Common myeloid progenitor, CD34-positive (primary cell): ENCODE results near the gene NUFIP1.

Source experiments
- CTCF ChIA-PET: fragments of 350-600 bp; sonication (Branson Sonifier 250); formaldehyde crosslinking; loops from one replicate; lab custom pipeline; 2021; ENCODE audit warnings: antibody characterized with exemption; lab: Charles Lee
- POLR2A ChIA-PET: fragments of 350-600 bp; sonication (Branson Sonifier 250); formaldehyde crosslinking; loops from one replicate; lab custom pipeline; 2021; ENCODE audit warnings: antibody characterized with exemption; lab: Charles Lee
- DNase-seq, 3 donors: peaks; one replicate each; pipeline versions ENCODE4 v3.0.0 to v3.0.0-alpha.2; 2013
- H3K27ac ChIP-seq, 2 experiments: 1 replicate in 1 of 2; 2 replicates in 1 of 2; pipeline ENCODE4 v1.7.0; 2013; ENCODE audit warnings: inconsistent platforms in 2 of 2, low read length in 2 of 2, mild to moderate bottlenecking in 2 of 2, low read depth in 1 of 2, moderate library complexity in 1 of 2; ENCODE audit not compliant: severe bottlenecking in 2 of 2, insufficient read depth in 1 of 2, poor library complexity in 1 of 2
- H3K27me3 ChIP-seq, 5 experiments: replicated peaks in 2 of 5; 1 replicate in 3 of 5; 2 replicates in 2 of 5; pipeline versions ENCODE4 v1.6.1 to v1.7.0; 2013; ENCODE audit warnings: low read length in 4 of 5, mild to moderate bottlenecking in 2 of 5, moderate library complexity in 2 of 5, inconsistent platforms in 1 of 5; ENCODE audit not compliant: insufficient read depth in 5 of 5, control insufficient read depth in 4 of 5
- H3K36me3 ChIP-seq, 4 experiments: 1 replicate in 2 of 4; 2 replicates in 2 of 4; pipeline versions ENCODE4 v1.6.1 to v1.7.0; 2013; ENCODE audit warnings: low read length in 3 of 4, control low read depth in 1 of 4, mild to moderate bottlenecking in 1 of 4; ENCODE audit not compliant: control insufficient read depth in 4 of 4, insufficient read depth in 4 of 4
- H3K4me1 ChIP-seq, 4 experiments: 1 replicate in 3 of 4; 2 replicates in 1 of 4; pipeline versions ENCODE4 v1.6.1 to v1.7.1; 2013; ENCODE audit warnings: low read length in 3 of 4, mild to moderate bottlenecking in 3 of 4, control low read depth in 1 of 4, inconsistent platforms in 1 of 4, moderate library complexity in 1 of 4; ENCODE audit not compliant: control insufficient read depth in 4 of 4, insufficient read depth in 4 of 4; ENCODE audit errors: control extremely low read depth in 1 of 4
- H3K4me3 ChIP-seq, 7 experiments: 1 replicate in 4 of 7; 2 replicates in 3 of 7; pipeline versions ENCODE4 v1.5.1 to v1.7.0; 2013; ENCODE audit warnings: mild to moderate bottlenecking in 7 of 7, low read length in 6 of 7, moderate library complexity in 6 of 7, inconsistent platforms in 2 of 7, low read depth in 2 of 7, control low read depth in 1 of 7; ENCODE audit not compliant: insufficient read depth in 4 of 7, control insufficient read depth in 1 of 7; ENCODE audit errors: extremely low read depth in 1 of 7
- H3K9me3 ChIP-seq, 5 experiments: 1 replicate in 4 of 5; 2 replicates in 1 of 5; pipeline versions ENCODE4 v1.6.1 to v1.7.1; 2013; ENCODE audit warnings: low read length in 4 of 5, mild to moderate bottlenecking in 2 of 5, inconsistent platforms in 1 of 5, low read depth in 1 of 5, moderate library complexity in 1 of 5; ENCODE audit not compliant: control insufficient read depth in 4 of 5, insufficient read depth in 2 of 5; ENCODE audit errors: control extremely low read depth in 1 of 5
- WGBS: methylation state at CpG from one replicate; pipeline ENCODE4 v1.1.5; 2013; ENCODE audit not compliant: insufficient coverage; 5-methylcytosine and 5-hydroxymethylcytosine counted together

The NUFIP1 gene

DNA sequence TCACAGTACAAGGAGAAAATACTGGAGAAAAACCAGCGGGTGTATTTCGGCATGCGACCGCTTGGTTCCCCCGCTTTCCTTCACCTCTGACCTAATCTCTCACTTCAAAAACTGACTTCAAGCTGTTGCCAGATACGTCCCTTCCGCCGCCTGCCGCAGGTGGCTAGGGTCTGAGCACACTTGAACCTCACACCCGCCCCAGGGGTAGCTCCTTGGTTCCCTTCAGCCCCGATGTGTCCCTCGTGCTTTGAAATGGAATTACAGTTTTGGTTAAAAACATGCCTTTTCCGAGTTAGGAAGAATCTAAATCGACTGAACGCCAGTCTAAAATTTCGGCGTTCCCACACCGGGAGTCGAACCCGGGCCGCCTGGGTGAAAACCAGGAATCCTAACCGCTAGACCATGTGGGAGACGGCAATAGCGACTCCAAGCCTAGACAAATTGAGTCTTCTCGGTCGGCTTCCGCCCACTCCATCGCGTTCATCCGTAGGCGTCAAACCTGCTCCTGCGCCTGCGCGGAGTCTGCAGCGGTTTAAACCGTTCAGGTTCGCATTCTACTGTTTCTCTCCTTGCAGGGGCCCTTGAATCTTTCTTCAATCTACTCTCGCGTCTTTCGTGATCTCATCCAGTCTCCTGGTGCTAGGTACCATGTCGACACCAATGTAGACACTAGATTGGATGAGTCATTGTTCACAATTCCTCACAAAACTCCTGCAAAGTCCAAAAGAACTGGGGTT lies 71.5 kb downstream of the NUFIP1 start:
- Histone ChIP-seq H3K4me1 (peaks cover 4 to 16% (median 12%) of the 10 kb centered on the region in 4 experiments), H3K27me3 (no peaks in the 10 kb centered on the region), H3K36me3 (no peaks in the 10 kb centered on the region), H3K9me3 (peaks cover 0 to 4% (median 0%) of the 10 kb centered on the region in 5 experiments), H3K27ac (peak overlapping the region; percentile 69 to 88), H3K4me3 (peak overlapping the region; percentile 28 to 87 (median 80))
- DNase-seq = peak; percentile 97 to 99 (median 99)
- POLR2A ChIA-PET = no interaction called here
- WGBS = 0% methylated on average over 39 of the region's 41 CpGs
- CTCF ChIA-PET = interaction anchor here (0.9 to 2.1 kb wide), 5 partner anchors 14 to 271 kb away, joined by 3 to 4 read pairs (median 3); no protein-coding TSS in a partner anchor

DNA sequence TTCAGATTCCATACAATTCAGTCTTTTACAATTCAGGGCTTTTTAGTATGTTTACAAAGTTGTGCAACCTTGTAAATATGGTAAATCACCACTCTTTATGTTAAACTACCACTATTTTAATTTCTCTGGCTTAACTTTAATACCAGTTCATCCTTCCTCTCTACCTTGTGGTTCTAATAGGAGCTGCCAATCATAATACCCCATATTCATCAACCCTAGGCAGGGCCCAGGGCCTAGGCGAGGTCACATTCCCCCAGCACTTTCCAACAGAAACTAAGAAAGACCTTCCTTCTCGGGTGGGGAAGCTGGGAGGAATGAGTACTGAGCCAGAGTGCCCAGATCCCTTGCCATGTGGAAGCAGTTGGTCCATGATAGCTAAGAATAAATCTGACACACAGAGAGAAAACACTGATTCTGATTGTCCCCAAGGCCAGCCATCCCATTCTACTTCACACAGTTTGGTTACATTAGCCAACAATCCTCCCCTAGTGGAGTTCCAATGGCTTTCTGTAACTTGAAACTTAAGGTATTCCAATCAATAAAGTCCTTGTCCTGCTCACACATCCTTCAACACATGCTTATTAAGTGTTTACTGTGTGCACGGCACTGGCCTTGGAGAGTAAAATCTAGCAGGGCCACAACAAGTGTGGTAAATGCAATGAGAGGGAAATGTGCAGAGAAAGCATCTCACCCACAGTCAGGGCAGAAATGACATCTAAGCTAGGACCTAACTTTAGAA lies 76.8 kb downstream of the NUFIP1 start:
- WGBS = 83% methylated on average over 1 of the region's 3 CpGs
- H3K36me3 ChIP-seq = no peaks in the 10 kb centered on the region
- peaks cover 0 to 7% (median 4%) of the 10 kb centered on the region in 4 experiments for H3K4me1 ChIP-seq
- no peak overlapping the region for H3K27ac ChIP-seq
- ChIA-PET POLR2A (no interaction called here), CTCF (no interaction called here)
- H3K27me3 ChIP-seq = no peaks in the 10 kb centered on the region
- no peak for DNase-seq
- H3K9me3 ChIP-seq = peaks cover 0 to 17% (median 8%) of the 10 kb centered on the region in 5 experiments
- H3K4me3 ChIP-seq = no peak overlapping the region

DNA sequence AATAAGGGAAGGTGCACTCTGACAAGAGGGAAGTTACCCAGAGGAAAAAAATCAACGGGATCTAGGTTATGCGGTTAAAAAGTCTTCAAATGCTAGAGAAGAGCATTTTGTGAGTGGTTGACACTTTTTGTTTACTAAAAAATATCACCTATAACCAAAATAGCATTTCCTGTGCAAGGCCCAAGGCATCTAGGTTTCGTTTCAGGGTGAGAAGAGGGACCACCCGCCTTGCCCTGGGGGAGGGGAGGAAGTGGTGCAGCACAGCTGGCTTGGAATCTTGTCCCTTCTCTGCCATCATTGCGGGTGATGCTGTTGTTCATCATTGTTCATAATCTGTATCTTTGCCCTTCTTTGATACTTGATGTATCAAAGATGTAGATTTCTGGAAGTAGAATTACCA lies 80.6 kb downstream of the NUFIP1 start:
- CTCF ChIA-PET = no interaction called here
- 57% methylated on average over 2 of the region's 5 CpGs for WGBS

DNA sequence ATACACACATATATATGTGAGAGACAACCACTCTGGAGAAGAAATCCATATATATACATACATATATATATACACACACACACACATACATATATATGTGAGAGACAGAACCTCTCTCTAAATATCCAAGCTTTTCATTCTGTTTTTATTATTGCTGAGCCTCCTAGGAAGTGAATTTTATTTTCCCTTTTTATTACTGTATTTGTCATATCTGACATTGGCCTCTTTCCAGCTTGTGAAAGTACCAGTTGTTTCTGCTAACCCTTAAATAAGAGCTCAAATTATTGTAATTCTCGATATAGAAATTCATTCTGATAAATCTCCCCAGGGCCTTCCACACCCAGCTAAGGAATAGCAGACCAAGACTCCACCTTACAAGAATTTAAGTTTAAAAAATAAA lies 81.0 kb downstream of the NUFIP1 start:
- ChIA-PET CTCF (interaction anchor here (0.6 kb wide), 1 partner anchor 28 kb away, joined by 3 read pairs; no protein-coding TSS in a partner anchor), POLR2A (no interaction called here)
- Histone ChIP-seq H3K9me3 (peaks cover 0 to 16% (median 8%) of the 10 kb centered on the region in 5 experiments), H3K4me1 (peaks cover 0 to 2% (median 0%) of the 10 kb centered on the region in 4 experiments), H3K27me3 (no peaks in the 10 kb centered on the region), H3K36me3 (no peaks in the 10 kb centered on the region), H3K27ac (no peak overlapping the region), H3K4me3 (no peak overlapping the region)
- WGBS = no CpG with 5 or more reads among the region's 1 CpG
- DNase-seq = no peak

More for the DNA sequence above, 80.6 kb downstream of the NUFIP1 start:
- Histone ChIP-seq H3K4me1 (peaks cover 0 to 2% (median 0%) of the 10 kb centered on the region in 4 experiments), H3K27ac (no peak overlapping the region), H3K36me3 (no peaks in the 10 kb centered on the region), H3K27me3 (no peaks in the 10 kb centered on the region), H3K9me3 (peaks cover 0 to 17% (median 8%) of the 10 kb centered on the region in 5 experiments), H3K4me3 (no peak overlapping the region)
- DNase-seq = peak in 2 of 3 donors; percentile 11 to 23
- POLR2A ChIA-PET = no interaction called here

DNA sequence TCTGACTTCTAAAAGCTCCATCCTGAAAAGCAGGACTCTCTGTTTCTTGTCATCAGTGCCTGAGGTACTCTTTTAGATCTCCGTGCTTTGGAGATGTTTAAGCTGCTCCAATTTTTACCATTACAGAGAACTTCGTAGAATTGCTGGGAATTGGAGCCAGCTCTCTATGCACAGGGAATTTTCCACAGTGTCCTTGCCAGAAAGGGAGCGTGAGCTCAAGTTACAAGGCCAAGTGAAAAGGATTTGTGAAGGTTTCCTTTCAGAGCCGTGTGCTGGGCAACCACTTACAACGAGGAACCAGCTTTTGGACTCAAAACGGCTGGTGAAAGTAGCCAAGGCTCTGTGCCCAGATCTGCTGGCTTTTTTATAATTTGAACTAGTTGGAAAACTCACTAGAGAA lies 82.6 kb downstream of the NUFIP1 start:
- Histone ChIP-seq H3K27ac (no peak overlapping the region), H3K36me3 (no peaks in the 10 kb centered on the region), H3K4me1 (peaks cover 0 to 2% (median 0%) of the 10 kb centered on the region in 4 experiments), H3K27me3 (no peaks in the 10 kb centered on the region), H3K9me3 (peaks cover 0 to 11% (median 5%) of the 10 kb centered on the region in 5 experiments), H3K4me3 (no peak overlapping the region)
- no peak for DNase-seq
- WGBS = 99% methylated on average over 5 of the region's 6 CpGs
- CTCF ChIA-PET = no interaction called here
- POLR2A ChIA-PET = no interaction called here

DNA sequence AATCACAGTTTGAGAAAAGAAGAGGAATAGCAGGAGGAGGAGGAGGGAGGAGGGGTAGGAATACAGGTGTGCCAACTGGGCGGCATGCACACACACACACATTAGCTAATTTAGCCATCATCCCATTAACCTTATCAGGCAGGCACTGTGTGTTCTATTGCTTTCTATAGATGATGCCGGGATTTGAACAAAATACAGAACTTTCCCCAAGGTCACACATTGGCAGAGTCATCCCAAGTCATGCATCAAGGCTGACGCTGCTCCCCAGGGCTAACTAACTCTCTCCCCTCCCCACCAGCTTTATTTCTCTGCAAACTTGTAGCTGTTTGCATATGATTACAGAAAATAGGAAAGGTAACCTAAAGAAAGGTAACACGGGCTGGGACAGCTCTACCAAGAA lies 83.0 kb downstream of the NUFIP1 start:
- 100% methylated on average over 2 of the region's 4 CpGs for WGBS
- peaks cover 0 to 7% (median under 1%) of the 10 kb centered on the region in 5 experiments for H3K9me3 ChIP-seq

More for the DNA sequence above, 83.0 kb downstream of the NUFIP1 start:
- H3K27me3 ChIP-seq = no peaks in the 10 kb centered on the region
- no peaks in the 10 kb centered on the region for H3K36me3 ChIP-seq
- peaks cover 0 to 2% (median 0%) of the 10 kb centered on the region in 4 experiments for H3K4me1 ChIP-seq
- ChIA-PET CTCF (interaction anchor here (0.9 to 1.2 kb wide), 3 partner anchors 11 to 1000 kb away, joined by 3 read pairs; no protein-coding TSS in a partner anchor), POLR2A (no interaction called here)
- DNase-seq = no peak
- no peak overlapping the region for H3K27ac ChIP-seq
- H3K4me3 ChIP-seq = no peak overlapping the region
